GM23338 (cell line): ENCODE measurements around the gene PTPRR. TPM values are rescaled to one million over a fixed set of nuclear protein-coding genes. Genes with fewer than 3 reads are reported as not detected.

Experiments
- ATAC-seq: fragments of 200-7000 bp; cut with Tn5 transposase; 3 replicates; pipeline ENCODE4 v1.9.1; 2020
- DNase-seq: peaks from one replicate; pipeline ENCODE4 v3.0.0-alpha.2; 2015; ENCODE audit warnings: low spot score
- H2AFZ ChIP-seq: fragments of 200-600 bp; sonication (generic); 2 replicates; pipeline ENCODE4 v1.8.0; 2016; ENCODE audit warnings: antibody characterized with exemption, mild to moderate bottlenecking, moderate library complexity
- H3F3A ChIP-seq: fragments of 200-600 bp; sonication (generic); replicated peaks from 2 replicates; pipeline ENCODE4 v1.8.0; 2017; ENCODE audit warnings: antibody characterized with exemption, mixed run types, low read depth
- H3K27ac ChIP-seq: fragments of 200-600 bp; sonication (generic); 2 replicates; pipeline ENCODE4 v1.6.1; 2016; ENCODE audit warnings: low read depth
- H3K27me3 ChIP-seq: fragments of 200-600 bp; sonication (generic); 2 replicates; pipeline ENCODE4 v1.8.0; 2016; ENCODE audit warnings: mild to moderate bottlenecking, mixed run types, moderate library complexity; ENCODE audit not compliant: insufficient read depth
- H3K36me3 ChIP-seq: fragments of 200-600 bp; sonication (generic); 2 replicates; pipeline ENCODE4 v1.8.0; 2016; ENCODE audit warnings: mild to moderate bottlenecking; ENCODE audit not compliant: insufficient read depth
- H3K4me1 ChIP-seq: fragments of 200-600 bp; sonication (generic); 2 replicates; pipeline ENCODE4 v1.8.0; 2016; ENCODE audit warnings: mild to moderate bottlenecking, moderate library complexity; ENCODE audit not compliant: insufficient read depth
- H3K4me2 ChIP-seq: fragments of 200-600 bp; sonication (generic); 2 replicates; pipeline ENCODE4 v1.7.1; 2017; ENCODE audit warnings: mixed run types
- H3K4me3 ChIP-seq: fragments of 200-600 bp; sonication (generic); 2 replicates; pipeline ENCODE4 v1.6.1; 2016; ENCODE audit warnings: mixed run types
- H3K79me2 ChIP-seq: fragments of 200-600 bp; sonication (generic); replicated peaks from 2 replicates; pipeline ENCODE4 v1.8.0; 2017; ENCODE audit warnings: mild to moderate bottlenecking; ENCODE audit not compliant: insufficient read depth
- H3K9me2 ChIP-seq: fragments of 200-600 bp; sonication (generic); 2 replicates; pipeline ENCODE4 v1.8.0; 2017; ENCODE audit not compliant: insufficient read depth
- H4K20me1 ChIP-seq: fragments of 200-600 bp; sonication (generic); replicated peaks from 2 replicates; pipeline ENCODE4 v1.8.0; 2017; ENCODE audit warnings: mild to moderate bottlenecking; ENCODE audit not compliant: insufficient read depth
- H3K27ac Mint-ChIP-seq: 2 replicates; pipeline ENCODE4 v1.8.0; 2020; ENCODE audit warnings: inconsistent platforms, mild to moderate bottlenecking, moderate library complexity, mixed read lengths
- H3K27me3 Mint-ChIP-seq: 3 replicates; pipeline ENCODE4 v1.8.0; 2022; ENCODE audit warnings: low read depth, mild to moderate bottlenecking, moderate library complexity, mixed read lengths, inconsistent platforms; ENCODE audit not compliant: insufficient read depth, poor library complexity
- H3K36me3 Mint-ChIP-seq: 3 replicates; pipeline ENCODE4 v1.8.0; 2021; ENCODE audit warnings: low read depth, mild to moderate bottlenecking, inconsistent platforms, moderate library complexity, mixed read lengths
- H3K4me1 Mint-ChIP-seq: 3 replicates; pipeline ENCODE4 v1.8.0; 2020; ENCODE audit warnings: mild to moderate bottlenecking, inconsistent platforms, mixed read lengths
- H3K4me3 Mint-ChIP-seq: 3 replicates; pipeline ENCODE4 v1.8.0; 2021; ENCODE audit warnings: moderate library complexity, mild to moderate bottlenecking, inconsistent platforms, mixed read lengths
- H3K9me3 Mint-ChIP-seq: 3 replicates; pipeline ENCODE4 v1.8.0; 2020; ENCODE audit warnings: moderate library complexity, mild to moderate bottlenecking, inconsistent platforms, mixed read lengths
- CREB1 ChIP-seq: fragments of 250-450 bp; sonication (Bioruptor Pico); IDR thresholded peaks from 2 replicates; pipeline ENCODE4 v1.5.0; 2020; ENCODE audit warnings: low read depth, mild to moderate bottlenecking, moderate library complexity
- ETS1 ChIP-seq: IDR thresholded peaks from 2 replicates; pipeline ENCODE4 v1.6.1; 2016; ENCODE audit warnings: antibody characterized with exemption
- JUNB ChIP-seq: IDR thresholded peaks from one replicate; pipeline ENCODE4 v1.6.1; 2016; ENCODE audit warnings: antibody characterized with exemption; ENCODE audit not compliant: unreplicated experiment
- NANOG ChIP-seq: IDR thresholded peaks from 2 replicates; pipeline ENCODE4 v1.6.1; 2016; ENCODE audit warnings: antibody characterized with exemption, borderline replicate concordance
- polyA plus RNA-seq: library from polyadenylated mRNA; unstranded; fragments of >200 nt; fragmentation: Nextera tagmentation; extraction: Ambion mirVana; gene quantifications from 2 replicates; pipeline ENCODE4 v1.2.1, GENCODE V29; 2016
- total RNA-seq: library from RNA; depleted of rRNA; stranded (reverse); fragments of >200 nt; shearing (Covaris generic); gene quantifications from 2 replicates; pipeline ENCODE4 v1.2.3, GENCODE V29; 2014
- TF ChIP-seq, protein P1 (sequence below): fragments of 250-450 bp; sonication (Bioruptor Pico); IDR thresholded peaks from 2 replicates; pipeline ENCODE4 v1.5.0; 2020; ENCODE audit warnings: mild to moderate bottlenecking, moderate library complexity

Gene PTPRR
- total and polyA plus RNA-seq, 2 experiments from 2014 or later, result 0.26 to 0.76 TPM

DNA sequence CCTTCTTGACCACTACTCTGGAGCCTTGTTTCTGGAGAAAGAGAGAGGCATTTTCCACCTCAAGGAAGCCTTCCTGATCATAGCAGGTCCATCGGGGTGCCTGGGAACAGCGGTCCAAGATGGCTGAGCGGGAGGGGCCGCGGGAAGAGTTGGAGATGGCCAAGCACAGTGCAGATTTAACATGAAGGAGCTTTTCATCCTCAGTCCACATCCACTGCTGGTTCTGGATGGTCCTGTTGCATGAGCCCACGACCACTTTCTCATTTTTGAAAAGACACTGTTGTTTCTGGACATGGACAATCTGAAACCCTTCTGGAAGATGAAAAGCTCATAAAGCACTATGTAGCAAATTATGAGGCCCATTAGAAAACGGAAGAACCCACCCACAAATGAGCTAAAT, 284.8 kb downstream of the PTPRR start (continued):
- TF ChIP-seq, protein P1, sequence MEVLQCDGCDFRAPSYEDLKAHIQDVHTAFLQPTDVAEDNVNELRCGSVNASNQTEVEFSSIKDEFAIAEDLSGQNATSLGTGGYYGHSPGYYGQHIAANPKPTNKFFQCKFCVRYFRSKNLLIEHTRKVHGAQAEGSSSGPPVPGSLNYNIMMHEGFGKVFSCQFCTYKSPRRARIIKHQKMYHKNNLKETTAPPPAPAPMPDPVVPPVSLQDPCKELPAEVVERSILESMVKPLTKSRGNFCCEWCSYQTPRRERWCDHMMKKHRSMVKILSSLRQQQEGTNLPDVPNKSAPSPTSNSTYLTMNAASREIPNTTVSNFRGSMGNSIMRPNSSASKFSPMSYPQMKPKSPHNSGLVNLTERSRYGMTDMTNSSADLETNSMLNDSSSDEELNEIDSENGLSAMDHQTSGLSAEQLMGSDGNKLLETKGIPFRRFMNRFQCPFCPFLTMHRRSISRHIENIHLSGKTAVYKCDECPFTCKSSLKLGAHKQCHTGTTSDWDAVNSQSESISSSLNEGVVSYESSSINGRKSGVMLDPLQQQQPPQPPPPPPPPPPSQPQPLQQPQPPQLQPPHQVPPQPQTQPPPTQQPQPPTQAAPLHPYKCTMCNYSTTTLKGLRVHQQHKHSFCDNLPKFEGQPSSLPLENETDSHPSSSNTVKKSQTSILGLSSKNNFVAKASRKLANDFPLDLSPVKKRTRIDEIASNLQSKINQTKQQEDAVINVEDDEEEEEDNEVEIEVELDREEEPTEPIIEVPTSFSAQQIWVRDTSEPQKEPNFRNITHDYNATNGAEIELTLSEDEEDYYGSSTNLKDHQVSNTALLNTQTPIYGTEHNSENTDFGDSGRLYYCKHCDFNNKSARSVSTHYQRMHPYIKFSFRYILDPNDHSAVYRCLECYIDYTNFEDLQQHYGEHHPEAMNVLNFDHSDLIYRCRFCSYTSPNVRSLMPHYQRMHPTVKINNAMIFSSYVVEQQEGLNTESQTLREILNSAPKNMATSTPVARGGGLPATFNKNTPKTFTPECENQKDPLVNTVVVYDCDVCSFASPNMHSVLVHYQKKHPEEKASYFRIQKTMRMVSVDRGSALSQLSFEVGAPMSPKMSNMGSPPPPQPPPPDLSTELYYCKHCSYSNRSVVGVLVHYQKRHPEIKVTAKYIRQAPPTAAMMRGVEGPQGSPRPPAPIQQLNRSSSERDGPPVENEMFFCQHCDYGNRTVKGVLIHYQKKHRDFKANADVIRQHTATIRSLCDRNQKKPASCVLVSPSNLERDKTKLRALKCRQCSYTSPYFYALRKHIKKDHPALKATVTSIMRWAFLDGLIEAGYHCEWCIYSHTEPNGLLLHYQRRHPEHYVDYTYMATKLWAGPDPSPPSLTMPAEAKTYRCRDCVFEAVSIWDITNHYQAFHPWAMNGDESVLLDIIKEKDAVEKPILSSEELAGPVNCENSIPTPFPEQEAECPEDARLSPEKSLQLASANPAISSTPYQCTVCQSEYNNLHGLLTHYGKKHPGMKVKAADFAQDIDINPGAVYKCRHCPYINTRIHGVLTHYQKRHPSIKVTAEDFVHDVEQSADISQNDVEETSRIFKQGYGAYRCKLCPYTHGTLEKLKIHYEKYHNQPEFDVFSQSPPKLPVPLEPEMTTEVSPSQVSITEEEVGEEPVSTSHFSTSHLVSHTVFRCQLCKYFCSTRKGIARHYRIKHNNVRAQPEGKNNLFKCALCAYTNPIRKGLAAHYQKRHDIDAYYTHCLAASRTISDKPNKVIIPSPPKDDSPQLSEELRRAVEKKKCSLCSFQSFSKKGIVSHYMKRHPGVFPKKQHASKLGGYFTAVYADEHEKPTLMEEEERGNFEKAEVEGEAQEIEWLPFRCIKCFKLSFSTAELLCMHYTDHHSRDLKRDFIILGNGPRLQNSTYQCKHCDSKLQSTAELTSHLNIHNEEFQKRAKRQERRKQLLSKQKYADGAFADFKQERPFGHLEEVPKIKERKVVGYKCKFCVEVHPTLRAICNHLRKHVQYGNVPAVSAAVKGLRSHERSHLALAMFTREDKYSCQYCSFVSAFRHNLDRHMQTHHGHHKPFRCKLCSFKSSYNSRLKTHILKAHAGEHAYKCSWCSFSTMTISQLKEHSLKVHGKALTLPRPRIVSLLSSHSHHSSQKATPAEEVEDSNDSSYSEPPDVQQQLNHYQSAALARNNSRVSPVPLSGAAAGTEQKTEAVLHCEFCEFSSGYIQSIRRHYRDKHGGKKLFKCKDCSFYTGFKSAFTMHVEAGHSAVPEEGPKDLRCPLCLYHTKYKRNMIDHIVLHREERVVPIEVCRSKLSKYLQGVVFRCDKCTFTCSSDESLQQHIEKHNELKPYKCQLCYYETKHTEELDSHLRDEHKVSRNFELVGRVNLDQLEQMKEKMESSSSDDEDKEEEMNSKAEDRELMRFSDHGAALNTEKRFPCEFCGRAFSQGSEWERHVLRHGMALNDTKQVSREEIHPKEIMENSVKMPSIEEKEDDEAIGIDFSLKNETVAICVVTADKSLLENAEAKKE (CRISPR knock-in tag), result no peak
- TF ChIP-seq JUNB (no peak), CREB1 (CRISPR knock-in tag) (no peak), NANOG (no peak), ETS1 (no peak)

DNA sequence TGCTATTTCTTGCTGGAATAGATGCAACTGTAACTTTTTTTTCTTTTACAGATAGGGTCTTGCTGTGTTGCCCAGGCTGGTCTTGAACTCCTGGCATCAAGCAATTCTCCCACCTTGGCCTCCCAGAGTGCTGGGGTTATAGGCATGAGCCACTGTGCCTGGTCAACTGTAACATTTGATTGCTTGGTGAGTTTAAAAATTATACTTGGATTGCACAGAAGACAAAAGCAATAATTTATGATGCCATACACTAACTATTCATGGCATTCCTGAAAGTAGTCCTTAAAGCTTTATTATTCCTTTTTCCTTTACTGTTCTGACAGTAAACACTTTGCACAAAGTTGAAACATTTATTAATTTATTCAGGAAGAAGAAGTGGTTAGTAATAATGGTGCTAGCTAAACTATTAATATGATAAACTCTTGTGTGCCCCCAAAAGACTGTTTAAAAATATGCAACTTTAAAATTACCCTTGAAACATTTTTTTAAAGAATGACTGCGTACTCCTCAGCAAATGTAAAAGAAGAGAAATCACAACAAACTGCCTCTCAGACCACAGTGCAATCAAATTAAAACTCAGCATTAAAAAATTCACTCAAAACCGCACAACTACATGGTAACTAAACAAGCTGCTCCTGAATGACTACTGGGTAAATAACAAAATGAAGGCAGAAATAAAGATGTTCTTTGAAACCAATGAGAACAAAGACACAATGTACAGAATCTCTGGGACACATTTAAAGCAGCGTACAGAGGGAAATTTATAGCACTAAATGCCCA, 291.6 kb downstream of the PTPRR start:
- Histone ChIP-seq H2AFZ (no peak overlapping the region), H3F3A (no peaks in the 10 kb centered on the region), H3K4me2 (no peak overlapping the region), H3K4me3 (no peak overlapping the region), H4K20me1 (no peaks in the 10 kb centered on the region), H3K27me3 (no peaks in the 10 kb centered on the region), H3K79me2 (no peaks in the 10 kb centered on the region), H3K27ac (no peak overlapping the region), H3K36me3 (no peaks in the 10 kb centered on the region), H3K4me1 (no peaks in the 10 kb centered on the region), H3K9me2 (no peaks in the 10 kb centered on the region; the same call in 1 of the 2 replicates)
- Mint-ChIP-seq H3K27me3 (peaks cover 1% of the 10 kb centered on the region), H3K4me1 (peaks cover 3% of the 10 kb centered on the region; the same call in 2 of the 3 replicates), H3K9me3 (no peaks in the 10 kb centered on the region), H3K27ac (no peak overlapping the region), H3K4me3 (no peak overlapping the region), H3K36me3 (no peaks in the 10 kb centered on the region)
- DNase-seq, result no peak
- no peak for ATAC-seq
- no peak for TF ChIP-seq CREB1 (CRISPR knock-in tag)
